GM18907 (cell line): ENCODE data around the gene IER3.

Experiments
- ATAC-seq: cut with Tn5 transposase; IDR thresholded peaks from one replicate; pipeline ENCODE4 v1.9.1; 2021; ENCODE audit warnings: mild to moderate bottlenecking, moderate library complexity; ENCODE audit not compliant: unreplicated experiment

The IER3 gene

GRCh38 chr6:30744054-30744805 is at the start of gene IER3:
Gene IER3 (minus strand): TSS chr6:30744547. CDS start chr6:30744518, 29 bp downstream.
- no peak for ATAC-seq

- no peak for ATAC-seq
Observed at GRCh38 chr6:30793521-30794194, 49.3 kb upstream of the IER3 start.

GRCh38 chr6:30792786-30793185 is 48.4 kb upstream of the IER3 start:
- no peak for ATAC-seq

- no peak for ATAC-seq
Observed at GRCh38 chr6:30790724-30791383, 46.5 kb upstream of the IER3 start.

- no peak for ATAC-seq
Observed at GRCh38 chr6:30789606-30790005, 45.3 kb upstream of the IER3 start.

GRCh38 chr6:30787954-30788353 is 43.6 kb upstream of the IER3 start:
- no peak for ATAC-seq

GRCh38 chr6:30782425-30783014 is 38.2 kb upstream of the IER3 start:
- no peak for ATAC-seq

GRCh38 chr6:30781743-30782424 is 37.5 kb upstream of the IER3 start:
- no peak for ATAC-seq

- no peak for ATAC-seq
Observed at GRCh38 chr6:30781395-30781742, 37.0 kb upstream of the IER3 start.

- no peak for ATAC-seq
Observed at GRCh38 chr6:30780642-30780920, 36.2 kb upstream of the IER3 start.

GRCh38 chr6:30779850-30780641 is 35.7 kb upstream of the IER3 start:
- ATAC-seq = no peak

- ATAC-seq = no peak
Observed at GRCh38 chr6:30778001-30778635, 33.8 kb upstream of the IER3 start.

- ATAC-seq = no peak
Observed at GRCh38 chr6:30777155-30777485, 32.8 kb upstream of the IER3 start.

- no peak for ATAC-seq
Observed at GRCh38 chr6:30776390-30777154, 32.2 kb upstream of the IER3 start.

GRCh38 chr6:30775104-30775503 is 30.8 kb upstream of the IER3 start:
- ATAC-seq = no peak

- ATAC-seq = no peak
Observed at GRCh38 chr6:30774701-30775100, 30.4 kb upstream of the IER3 start.

- no peak for ATAC-seq
Observed at GRCh38 chr6:30770592-30770991, 26.2 kb upstream of the IER3 start.

- no peak for ATAC-seq
Observed at GRCh38 chr6:30769853-30770524, 25.6 kb upstream of the IER3 start.
